Stimulated activated CD4-positive, alpha-beta T cell treated with anti-CD3 and anti-CD28 coated beads, Interleukin-2, amount 100 ng/mL, for 4 hours (primary cell): ENCODE measurements around the gene MORC3.
"Not testable (repeated sequence)": the region's sequence is repeated elsewhere in the genome, so short reads cannot be mapped to it uniquely, and the experiment has no call there.

ENCODE experiments used
- DNase-seq: peaks from one replicate; pipeline ENCODE4 v3.0.0-alpha.2; 2020; ENCODE audit warnings: low read depth

Gene MORC3

DNA sequence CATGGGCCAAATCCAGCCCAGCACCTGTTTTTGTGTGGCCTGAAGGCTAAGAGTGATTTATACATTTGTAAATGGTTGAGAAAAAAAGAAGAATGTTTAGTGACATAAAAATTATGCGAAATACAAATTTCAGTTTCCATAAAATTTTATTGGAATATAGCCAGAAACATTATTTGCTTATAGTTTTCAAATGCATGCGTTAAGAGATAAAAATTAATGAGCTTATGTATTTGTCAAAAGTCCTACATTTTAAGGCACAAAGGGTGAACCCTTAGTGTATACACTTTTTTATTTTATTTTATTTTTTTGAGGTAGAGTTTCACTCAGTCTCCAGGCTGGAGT lies 2.1 kb downstream of the MORC3 start:
- no peak for DNase-seq

DNA sequence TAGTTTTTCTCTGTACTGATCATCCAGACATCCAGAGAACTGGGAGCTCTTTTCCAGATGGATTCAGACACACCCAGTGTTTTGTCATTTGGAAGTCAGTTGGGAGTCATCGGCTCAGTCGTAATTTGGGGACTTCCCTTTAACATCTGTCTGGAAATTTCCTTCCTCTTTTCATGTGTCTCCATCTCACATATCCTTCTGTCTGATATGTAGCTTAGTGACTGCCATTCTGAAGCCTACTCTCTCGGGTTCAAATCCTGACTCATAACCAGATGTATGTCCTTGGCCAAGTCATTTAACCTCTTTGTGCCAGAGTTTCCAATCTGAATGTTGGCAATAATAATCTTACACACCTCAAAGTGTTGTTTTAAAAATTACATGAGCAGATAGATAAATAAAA lies 3.0 kb downstream of the MORC3 start:
- no peak for DNase-seq

DNA sequence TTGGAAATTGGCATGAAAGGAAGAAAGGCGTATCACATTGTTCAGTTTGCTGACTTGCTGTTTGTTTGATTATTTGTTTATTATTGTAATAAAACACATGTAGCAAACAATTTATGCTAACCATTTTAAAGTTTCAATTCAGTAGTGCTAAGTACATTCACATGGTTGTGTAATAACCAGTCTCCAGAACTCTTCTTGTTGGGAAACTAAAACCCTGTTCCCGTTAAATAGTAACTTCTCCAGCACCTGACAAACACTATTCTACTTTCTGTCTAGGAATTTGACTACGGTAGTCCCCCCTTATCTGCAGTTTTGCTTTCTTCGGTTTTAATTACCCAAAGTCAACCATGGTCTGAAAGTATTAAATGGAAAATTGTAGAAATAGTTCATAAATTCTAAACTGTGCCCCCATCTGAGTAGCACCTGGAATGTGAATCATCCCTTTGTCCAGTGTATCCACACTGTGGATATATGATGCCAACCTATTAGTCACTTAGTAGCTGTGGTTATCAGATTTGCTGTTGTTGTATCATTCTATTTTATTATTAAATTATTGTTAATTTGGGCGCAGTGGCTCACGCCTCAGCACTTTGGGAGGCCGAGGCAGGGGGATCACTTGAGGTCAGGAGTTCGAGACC lies 5.5 kb downstream of the MORC3 start:
- DNase-seq, result no peak

DNA sequence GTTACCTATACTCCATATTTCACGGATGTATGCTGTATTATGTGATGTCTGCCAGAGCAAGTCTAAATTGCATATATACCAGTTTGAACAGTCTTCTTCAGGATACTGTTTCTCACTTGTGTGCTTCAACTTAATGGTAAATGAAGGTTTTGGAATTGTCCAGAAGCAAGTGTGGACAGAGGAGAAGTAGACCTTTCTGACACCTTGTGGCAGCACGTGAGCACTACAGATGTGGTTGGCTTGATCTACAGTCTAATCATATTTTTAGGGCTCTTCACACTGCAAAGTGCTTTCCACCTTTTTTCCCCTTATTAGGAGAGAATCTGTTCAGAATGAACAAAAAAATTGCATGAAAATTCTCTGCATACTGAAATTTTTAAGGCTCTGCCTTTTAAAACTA lies 10.9 kb downstream of the MORC3 start:
- DNase-seq, result no peak

DNA sequence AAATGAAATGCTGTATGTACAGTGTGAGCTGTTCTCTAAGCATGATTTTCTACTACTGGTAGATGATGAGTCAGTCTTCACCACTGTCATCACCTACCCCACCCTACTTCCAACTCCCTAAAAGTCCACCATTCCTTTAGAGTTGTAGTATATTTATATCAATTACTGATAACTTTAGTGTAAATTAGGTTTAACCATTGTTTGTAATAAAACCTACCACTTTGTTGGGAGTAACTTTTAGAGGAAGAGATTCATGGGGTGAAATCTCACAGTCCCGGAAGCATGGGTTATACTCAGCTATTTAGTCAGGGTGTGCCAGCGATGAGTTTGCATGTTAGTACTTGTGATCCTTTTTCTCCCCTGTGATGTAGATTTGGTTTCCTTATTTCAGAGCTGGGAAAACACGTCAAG lies 17.1 kb downstream of the MORC3 start:
- DNase-seq, result no peak

DNA sequence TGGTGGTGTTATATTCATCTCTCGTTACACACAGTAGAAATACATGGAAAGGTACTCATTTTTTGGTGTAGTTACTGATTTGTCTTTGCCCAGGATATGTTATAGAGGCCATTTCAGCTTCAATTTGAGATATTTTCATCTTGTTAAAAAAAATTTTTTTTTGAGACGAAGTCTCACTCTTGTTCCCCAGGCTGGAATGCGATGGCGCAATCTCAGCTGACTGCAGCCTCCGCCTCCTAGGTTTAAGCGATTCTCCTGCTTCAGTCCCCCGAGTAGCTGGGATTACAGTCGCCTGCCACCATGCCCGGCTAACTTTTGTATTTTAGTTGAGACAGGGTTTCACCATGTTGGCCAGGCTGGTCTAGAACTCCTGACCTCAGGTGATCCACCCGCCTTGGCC lies 19.0 kb downstream of the MORC3 start:
- no peak for DNase-seq

DNA sequence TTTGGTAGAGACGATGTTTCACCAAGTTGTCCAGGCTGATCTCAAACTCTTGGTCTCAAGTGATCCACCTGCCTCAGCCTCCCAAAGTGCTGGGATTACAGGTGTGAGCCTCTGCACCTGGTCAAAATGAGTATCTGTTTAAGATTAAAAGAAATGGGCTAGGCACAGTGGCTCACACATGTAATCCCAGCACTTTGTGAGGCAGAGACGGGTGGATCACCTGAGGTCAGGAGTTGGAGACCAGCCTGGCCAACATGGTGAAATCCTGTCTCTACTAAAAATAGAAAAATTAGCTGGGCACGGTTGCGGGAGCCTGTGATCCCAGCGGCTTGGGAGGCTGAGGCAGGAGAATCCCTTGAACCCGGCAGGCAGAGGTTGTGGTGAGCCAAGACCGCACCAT lies 22.6 kb downstream of the MORC3 start:
- DNase-seq, result not testable (repeated sequence)

DNA sequence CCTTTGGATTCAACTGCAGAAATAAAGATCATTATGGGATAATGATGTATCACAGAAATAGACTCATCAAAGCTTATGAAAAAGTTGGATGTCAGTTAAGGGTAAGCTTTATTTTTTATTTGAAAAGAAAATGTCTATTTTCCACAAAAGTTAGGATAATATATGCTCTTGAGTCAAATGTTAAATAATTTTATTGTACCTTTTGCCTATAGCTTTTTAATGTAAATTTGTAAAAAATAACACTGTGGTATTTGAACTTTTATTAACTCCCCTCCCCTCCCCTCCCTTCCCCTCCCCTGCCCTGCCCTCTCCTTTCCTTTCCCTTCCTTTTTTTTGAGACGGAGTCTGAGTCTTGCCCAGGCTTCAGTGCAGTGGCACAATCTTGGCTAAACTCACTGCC lies 24.9 kb downstream of the MORC3 start:
- no peak for DNase-seq

DNA sequence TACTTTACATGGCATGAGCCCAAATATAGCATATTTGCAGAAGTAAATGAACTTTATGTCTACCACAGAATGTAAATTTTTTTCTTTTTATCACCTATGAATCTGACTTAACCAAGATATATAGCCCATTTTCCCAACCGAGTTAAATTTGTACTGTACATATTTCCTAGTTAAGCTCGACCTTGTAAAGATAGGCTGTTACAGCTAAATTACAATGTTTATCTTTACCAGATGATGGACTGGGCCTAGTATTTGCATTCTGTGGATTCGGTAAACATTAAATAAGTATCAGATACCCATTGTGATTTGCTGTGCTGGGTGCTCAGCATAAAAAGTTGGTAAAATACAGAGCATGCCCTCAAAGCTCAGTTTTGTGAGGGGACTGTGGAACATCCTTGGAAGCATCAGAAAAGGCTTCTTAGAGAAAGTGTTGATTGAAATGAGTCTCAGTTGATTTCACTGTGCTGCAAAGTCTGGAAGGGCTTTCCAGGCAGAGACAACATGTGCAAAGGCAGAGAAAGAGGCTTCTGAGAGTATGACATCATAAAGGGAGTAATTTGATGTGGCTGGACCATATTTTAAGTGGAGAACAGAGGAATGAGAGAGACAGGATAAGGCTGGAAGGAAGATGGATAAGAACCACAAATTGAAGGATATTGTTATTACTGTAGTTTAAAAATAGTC lies 27.4 kb downstream of the MORC3 start:
- DNase-seq, result no peak

DNA sequence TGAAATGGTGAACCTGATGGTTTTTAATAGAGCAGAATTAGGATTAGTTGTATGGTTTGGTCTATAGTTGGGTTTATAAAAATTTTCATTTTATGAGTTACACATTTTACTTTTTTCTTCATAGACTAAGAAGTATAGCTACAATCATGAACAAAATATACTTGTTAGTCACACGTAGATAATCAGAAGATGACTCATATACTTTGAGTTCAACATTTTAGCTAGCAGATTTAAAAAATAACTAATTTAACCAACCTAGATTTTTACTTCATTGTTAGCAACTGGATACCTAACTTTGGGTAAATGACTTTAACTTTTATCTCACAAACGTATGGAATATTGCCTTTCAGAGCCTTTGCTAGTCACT lies 27.9 kb downstream of the MORC3 start:
- DNase-seq, result no peak

DNA sequence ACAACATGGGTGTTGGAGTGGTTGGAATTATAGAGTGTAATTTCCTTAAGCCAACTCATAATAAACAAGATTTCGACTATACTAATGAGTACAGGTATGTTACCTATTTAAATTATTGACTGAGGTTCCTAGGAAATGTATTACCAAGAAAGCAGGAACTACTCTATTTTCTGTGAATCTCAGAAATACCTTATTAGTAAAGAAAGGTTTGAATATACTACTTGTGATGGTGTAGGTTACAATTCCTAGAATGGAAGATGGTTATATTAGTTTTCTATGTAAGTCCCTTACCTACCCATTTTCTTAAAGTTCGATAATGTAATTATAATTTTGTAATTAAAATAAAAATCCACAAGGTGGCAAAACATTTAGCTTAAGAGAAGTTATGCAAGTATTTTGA lies 29.3 kb downstream of the MORC3 start:
- DNase-seq, result no peak

DNA sequence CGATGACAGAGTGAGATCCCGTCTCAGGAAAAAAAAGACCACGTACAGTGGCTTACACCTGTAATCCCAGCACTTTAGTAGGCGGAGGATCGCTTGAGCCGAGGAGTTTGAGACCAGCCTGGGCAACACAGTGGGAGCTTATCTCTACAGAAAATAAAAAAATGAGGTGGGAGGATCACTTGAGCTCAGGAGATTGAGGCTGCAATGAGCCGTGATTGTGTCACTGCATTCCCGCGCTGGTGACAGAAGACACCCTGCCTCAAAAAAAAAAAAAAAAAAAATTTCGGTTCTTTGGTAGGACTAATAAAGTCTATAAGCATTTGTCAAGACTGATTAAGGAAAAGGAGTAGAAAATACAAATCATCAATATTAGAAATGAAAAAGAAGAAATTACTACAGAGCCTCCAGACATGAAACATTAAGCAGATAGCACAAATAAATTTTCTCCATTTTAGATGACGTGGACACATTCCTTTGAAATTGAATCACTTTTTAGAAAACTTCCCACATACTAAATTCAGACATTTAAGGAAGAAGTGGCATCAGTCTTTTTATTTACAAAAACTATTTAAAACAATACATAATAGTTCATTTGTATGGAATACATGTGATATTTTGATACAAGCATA lies 30.4 kb downstream of the MORC3 start:
- no peak for DNase-seq

DNA sequence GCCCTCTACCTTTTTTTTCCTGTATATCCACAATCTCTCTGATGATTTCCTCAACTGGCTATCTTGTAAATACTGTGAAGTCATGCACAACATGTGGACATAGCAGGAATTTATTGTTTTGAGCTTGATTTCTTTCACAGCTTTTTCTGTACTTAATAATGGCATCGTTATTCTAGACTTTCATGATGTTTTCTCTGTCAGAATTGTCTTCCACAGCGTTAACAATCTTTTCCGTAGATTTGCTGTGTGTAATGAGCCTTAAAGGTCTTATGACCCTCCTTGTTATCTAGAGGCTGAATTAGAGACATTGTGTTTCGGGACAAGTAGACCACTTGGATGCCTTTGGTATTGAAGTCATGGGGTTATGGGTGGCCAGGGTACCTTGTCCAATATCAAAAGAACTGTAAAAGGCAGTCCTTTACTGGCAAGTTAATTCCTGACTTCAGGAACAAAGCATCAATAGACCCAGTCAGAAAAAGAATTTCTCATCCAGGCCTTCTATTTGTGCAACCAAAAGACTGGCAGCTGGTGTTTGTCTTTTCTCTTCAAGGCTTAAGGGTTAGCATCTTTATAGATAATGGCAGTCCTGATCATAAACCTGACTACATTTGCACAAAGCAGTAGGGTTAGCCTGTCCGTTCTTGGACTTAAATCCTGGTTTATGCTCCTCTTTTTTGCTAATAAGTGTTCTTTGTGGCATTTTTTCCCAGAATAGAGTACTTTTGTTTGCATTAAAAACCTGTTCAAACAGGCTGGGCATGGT lies 35.1 kb downstream of the MORC3 start:
- DNase-seq, result no peak

DNA sequence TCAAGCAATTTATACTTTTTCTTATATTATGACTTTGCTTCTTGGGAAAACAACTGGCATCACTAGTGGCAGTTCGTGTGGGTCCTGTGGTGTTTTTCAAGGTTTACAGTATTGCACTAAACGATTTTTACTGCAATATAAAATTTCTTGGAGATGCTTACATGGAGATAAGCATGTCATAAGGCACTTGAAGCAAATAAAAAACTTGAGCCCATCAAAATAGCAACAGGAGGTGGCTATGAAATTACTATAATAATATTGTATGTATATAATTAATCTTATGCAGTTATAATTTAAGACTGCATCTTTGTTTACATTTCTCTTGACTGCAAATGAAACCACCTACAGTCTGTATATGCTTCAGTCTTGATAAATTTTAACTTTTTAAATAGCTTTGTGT lies 35.9 kb downstream of the MORC3 start:
- no peak for DNase-seq

DNA sequence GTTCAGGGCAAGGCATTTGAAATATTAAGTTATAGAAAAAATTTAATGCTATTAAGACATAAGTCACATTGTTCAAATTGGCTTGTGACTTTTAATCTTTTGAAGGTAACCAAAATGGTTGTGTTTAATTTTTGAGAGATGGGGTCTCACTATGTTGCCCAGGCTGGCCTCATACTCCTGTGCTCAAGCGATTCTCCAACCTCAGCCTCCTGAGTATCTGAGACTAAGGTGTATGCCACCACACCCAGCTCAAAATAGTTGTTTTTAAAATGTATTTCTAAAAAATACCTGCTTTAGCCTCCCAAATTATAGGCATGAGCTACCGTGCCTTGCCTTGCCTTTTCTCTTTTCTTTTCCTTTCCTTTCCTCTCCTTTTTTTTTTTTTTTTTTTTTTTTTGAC lies 39.2 kb downstream of the MORC3 start:
- DNase-seq, result no peak

DNA sequence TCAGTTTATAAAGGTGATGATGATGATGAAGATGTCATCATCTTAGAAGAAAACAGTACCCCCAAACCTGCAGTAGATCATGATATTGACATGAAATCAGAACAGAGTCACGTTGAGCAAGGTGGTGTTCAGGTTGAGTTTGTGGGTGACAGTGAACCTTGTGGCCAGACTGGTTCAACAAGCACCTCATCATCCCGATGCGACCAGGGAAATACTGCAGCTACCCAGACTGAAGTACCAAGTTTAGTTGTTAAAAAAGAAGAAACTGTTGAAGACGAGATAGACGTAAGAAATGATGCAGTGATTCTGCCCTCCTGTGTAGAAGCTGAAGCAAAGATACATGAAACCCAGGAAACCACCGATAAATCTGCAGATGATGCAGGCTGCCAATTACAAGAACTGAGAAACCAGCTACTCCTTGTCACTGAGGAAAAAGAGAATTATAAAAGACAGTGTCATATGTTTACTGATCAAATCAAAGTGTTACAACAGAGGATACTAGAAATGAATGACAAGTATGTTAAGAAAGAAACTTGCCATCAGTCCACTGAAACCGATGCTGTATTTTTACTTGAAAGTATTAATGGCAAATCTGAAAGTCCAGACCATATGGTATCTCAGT lies 49.2 kb downstream of the MORC3 start:
- DNase-seq, result no peak

DNA sequence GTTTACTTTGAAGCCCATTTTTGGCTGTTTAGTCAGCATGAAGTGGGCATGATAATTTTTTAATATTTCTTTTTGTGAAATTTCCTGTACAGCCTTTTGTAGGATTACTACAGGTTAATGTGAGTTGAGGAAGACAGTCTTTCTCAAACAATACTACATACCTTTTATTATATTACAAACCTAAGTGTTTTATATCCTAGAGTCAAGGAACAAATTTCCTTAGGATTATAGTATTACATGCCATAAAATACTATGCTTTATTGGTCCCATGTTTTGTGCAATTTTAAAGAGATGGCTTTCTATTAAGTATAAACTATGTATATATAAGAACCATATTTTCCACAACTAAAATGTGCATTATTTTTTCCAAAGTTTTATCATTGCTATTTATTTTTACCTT lies 56.0 kb downstream of the MORC3 start:
- DNase-seq, result no peak

DNA sequence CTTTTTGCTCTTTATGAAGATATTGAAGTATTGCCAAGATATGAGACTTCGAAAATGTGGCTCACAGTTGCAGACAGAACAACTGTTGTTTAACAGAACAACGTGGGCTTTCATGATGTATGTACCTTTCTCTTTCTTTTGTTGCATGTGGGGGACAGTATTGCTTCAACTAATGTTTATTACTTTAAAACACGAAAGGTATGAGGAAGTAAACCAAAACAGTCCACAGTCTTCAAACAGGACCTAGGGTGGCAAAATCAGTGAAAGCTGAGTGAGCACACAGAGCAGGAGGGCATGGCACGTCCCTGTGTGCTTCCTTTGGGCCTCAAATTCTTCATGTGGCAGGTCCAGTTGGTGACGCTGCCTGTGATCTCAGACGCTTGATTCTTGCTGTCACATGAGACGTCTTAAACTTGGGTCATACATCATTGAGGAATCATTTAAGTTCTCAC lies 57.4 kb downstream of the MORC3 start:
- no peak for DNase-seq

DNA sequence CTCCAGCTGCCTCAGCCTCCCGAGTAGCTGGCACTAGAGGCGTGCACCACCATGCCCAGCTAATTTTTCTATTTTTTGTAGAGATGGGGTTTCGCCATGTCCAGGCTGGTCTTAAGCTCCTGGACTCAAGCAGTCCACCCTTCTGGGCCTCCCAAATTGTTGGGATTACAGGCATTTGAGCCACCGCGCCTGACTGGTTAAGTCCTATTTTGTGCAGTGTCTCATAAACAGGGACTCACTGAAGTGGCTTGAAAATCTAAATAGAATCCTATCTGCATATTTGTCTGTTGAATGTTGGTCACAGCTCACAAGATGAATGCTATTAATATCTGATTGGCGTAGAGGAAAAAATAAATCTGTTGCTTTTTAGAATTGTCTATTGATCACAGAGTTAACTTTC lies 59.3 kb downstream of the MORC3 start:
- no peak for DNase-seq

DNA sequence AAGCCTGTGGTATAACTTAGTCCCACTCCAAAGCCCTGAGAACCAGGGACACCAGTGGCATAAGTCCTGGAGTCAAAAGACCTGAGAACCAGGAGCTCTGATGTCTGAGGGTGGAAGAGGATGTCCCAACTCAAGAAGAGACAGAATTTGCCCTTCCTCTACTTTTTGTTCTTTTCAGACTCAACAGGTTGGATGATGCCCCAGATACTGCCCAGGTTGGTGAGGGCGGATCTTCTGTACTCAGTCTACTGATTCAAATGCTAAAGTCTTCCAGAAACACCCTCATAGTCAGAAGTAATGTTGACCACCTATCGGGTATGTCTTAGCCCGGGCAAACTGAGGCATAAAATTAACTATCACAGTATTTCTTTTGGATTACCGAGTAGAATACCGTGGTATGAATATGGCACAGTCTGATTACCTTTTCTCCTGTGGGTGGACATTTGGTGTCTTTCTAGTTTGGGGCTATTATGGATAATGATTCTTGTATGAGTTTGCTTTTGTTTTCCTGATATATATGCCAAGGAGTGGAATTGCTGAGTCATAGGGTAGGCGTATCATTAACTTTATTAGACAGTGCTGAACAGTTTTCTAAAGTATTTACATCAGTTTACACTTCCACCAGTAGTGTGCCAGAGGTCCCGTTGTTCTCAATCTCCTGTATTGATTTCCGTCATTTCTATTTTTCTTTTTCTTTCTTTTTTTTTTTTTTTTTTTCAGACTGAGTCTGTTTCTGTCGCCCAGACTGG lies 62.0 kb downstream of the MORC3 start:
- DNase-seq, result no peak

DNA sequence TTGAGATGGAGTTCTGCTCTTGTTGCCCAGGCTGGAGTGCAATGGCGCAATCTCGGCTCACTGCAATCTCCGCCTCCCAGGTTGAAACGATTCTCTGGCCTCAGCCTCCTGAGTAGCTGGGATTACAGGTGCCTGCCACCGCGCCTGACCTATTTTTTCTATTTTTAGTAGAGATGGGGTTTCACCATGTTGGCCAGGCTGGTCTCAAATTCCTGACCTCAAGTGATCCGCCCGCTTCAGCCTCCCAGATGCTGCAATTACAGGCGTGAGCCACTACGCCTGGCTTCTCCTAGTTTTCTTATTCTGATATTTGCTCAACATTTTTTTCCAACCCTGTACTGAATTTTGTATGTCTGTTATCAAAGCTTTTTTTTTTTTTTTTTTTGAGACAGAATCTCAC lies 62.7 kb downstream of the MORC3 start:
- DNase-seq, result not testable (repeated sequence)

DNA sequence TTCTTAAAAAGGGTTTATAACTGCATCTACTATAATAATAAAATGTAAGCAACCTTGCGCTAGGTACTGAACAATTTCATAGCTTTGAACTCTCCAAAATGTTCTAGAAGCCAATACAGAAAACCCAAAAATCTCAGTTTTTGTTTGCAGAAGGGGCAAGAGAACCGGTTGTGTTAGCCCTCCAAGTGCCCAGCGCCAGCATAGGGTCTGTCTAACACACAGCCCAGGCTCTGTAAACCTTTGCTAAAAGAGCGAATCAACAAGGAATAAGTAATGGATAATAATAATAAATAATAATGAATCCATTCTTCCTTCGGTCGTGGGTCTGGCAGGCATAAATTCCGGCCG lies 64.9 kb downstream of the MORC3 start:
- no peak for DNase-seq
